Measurements from ENCODE around the gene FAM227B. TPM values are rescaled to one million over a fixed set of nuclear protein-coding genes. Genes with fewer than 3 reads are reported as not detected.

FAM227B gene
- total RNA-seq, 1 experiment from 2014 or later = 1.9 TPM

- no peaks in the 10 kb centered on the region for H3K4me1 Mint-ChIP-seq (ENCODE audit: low read depth, unreplicated experiment)
- intact Hi-C loops (cut with micrococcal nuclease; ENCODE audit: unreplicated experiment) = no loop called here
- no peak overlapping the region for H3K27ac Mint-ChIP-seq (ENCODE audit: unreplicated experiment)
Observed at GRCh38 chr15:49430046-49430445, 190.6 kb downstream of the FAM227B start.

GRCh38 chr15:49428409-49429095 is 192.1 kb downstream of the FAM227B start:
- no peak for TF ChIP-seq CTCF (IDR thresholded peaks at IDR 0.05; ENCODE audit: unreplicated experiment)
- H3K4me3 Mint-ChIP-seq (ENCODE audit: low read depth, unreplicated experiment) = no peak overlapping the region
- no peaks in the 10 kb centered on the region for H3K9me3 Mint-ChIP-seq (ENCODE audit: low read depth, unreplicated experiment)
- CTCF ChIA-PET = no interaction called here
- no peak for DNase-seq
- no peaks in the 10 kb centered on the region for H3K4me1 Mint-ChIP-seq (ENCODE audit: low read depth, unreplicated experiment)
- no peaks in the 10 kb centered on the region for H3K27me3 Mint-ChIP-seq (ENCODE audit: unreplicated experiment)
- intact Hi-C loops (cut with micrococcal nuclease; ENCODE audit: unreplicated experiment) = loop anchor here (10.0 kb wide), 2 partner anchors 384 to 1074 kb away; partner anchors contain the start of gene SECISBP2L
- no TSS peak for BruUV-seq (replicated peaks)
- H3K36me3 Mint-ChIP-seq (ENCODE audit: insufficient read depth, unreplicated experiment) = no peaks in the 10 kb centered on the region
- H3K27ac Mint-ChIP-seq (ENCODE audit: unreplicated experiment) = no peak overlapping the region

More at GRCh38 chr15:49430046-49430445, 190.6 kb downstream of the FAM227B start:
- DNase-seq = no peak
- no peak for TF ChIP-seq CTCF (IDR thresholded peaks at IDR 0.05; ENCODE audit: unreplicated experiment)
- CTCF ChIA-PET = no interaction called here
- no TSS peak for BruUV-seq (replicated peaks)
- Mint-ChIP-seq H3K4me3 (ENCODE audit: low read depth, unreplicated experiment) (no peak overlapping the region), H3K36me3 (ENCODE audit: insufficient read depth, unreplicated experiment) (no peaks in the 10 kb centered on the region), H3K27me3 (ENCODE audit: unreplicated experiment) (no peaks in the 10 kb centered on the region), H3K9me3 (ENCODE audit: low read depth, unreplicated experiment) (no peaks in the 10 kb centered on the region)

- BruUV-seq (replicated peaks) = no TSS peak
- DNase-seq = no peak
- CTCF ChIA-PET = no interaction called here
- no peak overlapping the region for H3K27ac Mint-ChIP-seq (ENCODE audit: unreplicated experiment)
- H3K36me3 Mint-ChIP-seq (ENCODE audit: insufficient read depth, unreplicated experiment) = no peaks in the 10 kb centered on the region
- intact Hi-C loops (cut with micrococcal nuclease; ENCODE audit: unreplicated experiment) = loop anchor here (10.0 kb wide), 2 partner anchors 383 to 1073 kb away; partner anchors contain the start of gene SECISBP2L
- no peak overlapping the region for H3K4me3 Mint-ChIP-seq (ENCODE audit: low read depth, unreplicated experiment)
- no peaks in the 10 kb centered on the region for H3K9me3 Mint-ChIP-seq (ENCODE audit: low read depth, unreplicated experiment)
- H3K4me1 Mint-ChIP-seq (ENCODE audit: low read depth, unreplicated experiment) = no peaks in the 10 kb centered on the region
- no peak for TF ChIP-seq CTCF (IDR thresholded peaks at IDR 0.05; ENCODE audit: unreplicated experiment)
- H3K27me3 Mint-ChIP-seq (ENCODE audit: unreplicated experiment) = no peaks in the 10 kb centered on the region
Observed at GRCh38 chr15:49427372-49427771, 193.2 kb downstream of the FAM227B start.

- no peak for DNase-seq
- no TSS peak for BruUV-seq (replicated peaks)
- no peak for TF ChIP-seq CTCF (IDR thresholded peaks at IDR 0.05; ENCODE audit: unreplicated experiment)
- Mint-ChIP-seq H3K36me3 (ENCODE audit: insufficient read depth, unreplicated experiment) (peaks cover 6% of the 10 kb centered on the region), H3K4me3 (ENCODE audit: low read depth, unreplicated experiment) (no peak overlapping the region), H3K27ac (ENCODE audit: unreplicated experiment) (no peak overlapping the region), H3K9me3 (ENCODE audit: low read depth, unreplicated experiment) (no peaks in the 10 kb centered on the region), H3K4me1 (ENCODE audit: low read depth, unreplicated experiment) (no peaks in the 10 kb centered on the region), H3K27me3 (ENCODE audit: unreplicated experiment) (no peaks in the 10 kb centered on the region)
- intact Hi-C loops (cut with micrococcal nuclease; ENCODE audit: unreplicated experiment) = loop anchor here (10.0 kb wide), 2 partner anchors 380 to 1070 kb away; partner anchors contain the start of gene SECISBP2L
- CTCF ChIA-PET = no interaction called here
Observed at GRCh38 chr15:49424954-49425353, 195.7 kb downstream of the FAM227B start.

All from Calu3 (cell line).